Ecto neural progenitor cell (in vitro differentiated cells): ENCODE results near the gene PCAT6.
"Not testable (repeated sequence)": the region's sequence is repeated elsewhere in the genome, so short reads cannot be mapped to it uniquely, and the experiment has no call there.

Experiments used
- DNase-seq: peaks from one replicate; pipeline ENCODE4 v3.0.0-alpha.2; 2018; ENCODE audit warnings: low spot score

PCAT6 gene

DNA sequence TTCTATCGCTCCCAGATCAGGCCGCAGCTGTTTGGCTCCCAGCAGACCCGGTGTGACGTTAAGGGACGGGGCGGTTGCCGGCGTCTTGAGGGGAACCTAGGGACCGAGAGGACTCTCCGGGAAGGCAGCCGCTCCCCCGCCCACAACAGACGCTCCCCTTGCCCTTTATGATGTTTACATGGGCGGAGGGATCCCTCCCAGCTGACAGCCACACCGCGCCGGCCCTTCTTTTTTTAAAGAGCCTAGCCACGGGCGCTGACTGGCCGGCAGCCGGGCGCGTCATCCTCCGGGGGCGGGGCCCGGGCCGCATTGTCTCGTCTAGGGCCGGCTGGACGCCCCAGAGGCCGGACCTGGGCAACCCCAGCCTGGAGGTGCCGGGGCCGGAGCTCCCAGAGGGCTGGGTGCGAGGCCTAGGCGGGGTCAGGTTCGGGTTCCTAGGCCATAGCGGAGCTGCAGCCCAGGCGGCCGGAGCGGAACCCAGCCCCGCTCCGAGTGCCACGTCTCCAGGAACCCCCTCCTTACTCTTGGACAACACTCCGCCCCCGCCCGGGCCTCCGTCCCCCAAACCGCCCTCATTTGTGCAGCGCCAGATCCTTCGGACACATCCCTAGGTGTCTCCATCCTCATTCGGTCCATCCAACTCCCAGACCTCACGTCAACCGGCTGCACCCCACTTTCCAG, at the start of gene PCAT6:
Gene PCAT6 (plus strand): TSS at position 340 of the 681 bp plus-strand sequence.
- peak; percentile 96 for DNase-seq

GRCh38 chr1:202762019-202762418, 48.7 kb upstream of the PCAT6 start:
- DNase-seq = no peak

DNA sequence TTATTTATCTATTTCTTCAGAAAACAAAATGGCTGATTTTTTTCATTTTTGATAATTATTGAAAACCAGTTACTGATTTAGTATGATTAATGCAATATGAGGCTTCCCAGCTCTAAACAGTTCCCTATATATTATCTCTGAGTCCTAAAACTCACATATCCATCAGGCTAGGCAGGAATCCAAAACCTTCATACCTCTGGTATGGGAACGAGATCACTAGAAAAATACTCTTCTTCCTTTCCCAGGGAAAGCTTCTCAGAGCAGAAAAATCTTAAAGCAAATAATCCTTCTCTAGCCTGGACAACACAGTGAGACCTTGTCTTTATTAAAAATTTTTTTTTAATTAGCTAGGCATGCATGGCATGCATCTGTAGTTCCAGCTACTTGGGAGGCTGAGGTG, 45.0 kb upstream of the PCAT6 start:
- no peak for DNase-seq

DNA sequence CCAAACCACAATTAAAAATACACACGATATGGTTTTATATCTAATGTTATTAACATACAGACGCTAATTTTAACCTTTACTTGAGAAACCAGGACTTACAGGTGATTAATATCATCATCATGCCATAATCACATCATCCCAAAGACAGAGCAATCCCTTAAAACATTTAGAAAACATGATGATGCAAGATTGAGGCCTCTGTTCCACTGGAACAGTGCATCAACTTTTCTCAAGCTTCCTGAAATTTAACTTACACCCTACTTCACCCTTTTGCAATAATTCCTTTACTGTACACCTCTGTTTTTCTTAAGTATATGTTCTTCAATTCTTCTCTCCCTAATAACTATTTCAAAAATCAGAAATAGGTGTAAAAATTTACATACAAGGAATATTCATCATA, 40.6 kb upstream of the PCAT6 start:
- DNase-seq = no peak

- DNase-seq = no peak
Observed at GRCh38 chr1:202781180-202781579, 29.6 kb upstream of the PCAT6 start.

GRCh38 chr1:202786804-202787203, 23.9 kb upstream of the PCAT6 start:
- DNase-seq = no peak

GRCh38 chr1:202788800-202789199, 22.0 kb upstream of the PCAT6 start:
- DNase-seq = no peak

- no peak for DNase-seq
Observed at GRCh38 chr1:202791077-202791747, 19.5 kb upstream of the PCAT6 start.

- no peak for DNase-seq
Observed at GRCh38 chr1:202794051-202794740, 16.6 kb upstream of the PCAT6 start.

- not testable (repeated sequence) for DNase-seq
Observed at GRCh38 chr1:202794931-202795330, 15.8 kb upstream of the PCAT6 start.

DNA sequence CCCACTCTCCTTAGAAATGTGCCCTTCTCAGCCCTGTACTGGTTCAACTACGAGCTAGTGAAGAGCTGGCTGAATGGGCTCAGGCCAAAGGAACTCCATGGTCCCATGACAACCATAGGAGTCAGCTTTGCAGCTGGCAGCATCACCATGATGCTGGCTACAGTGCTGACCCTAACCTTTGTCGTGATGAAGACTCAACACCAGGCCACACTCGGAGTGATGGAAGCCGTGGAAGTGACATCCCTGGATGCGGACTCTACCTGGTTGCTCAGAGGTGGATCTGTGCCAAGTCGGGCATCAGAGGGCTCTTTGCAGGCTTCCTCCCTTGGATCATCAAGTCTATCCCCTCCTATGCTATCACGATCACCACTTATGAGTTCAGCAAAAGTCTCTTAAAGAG, 14.1 kb upstream of the PCAT6 start:
- DNase-seq = no peak

GRCh38 chr1:202798260-202798659, 12.5 kb upstream of the PCAT6 start:
- no peak for DNase-seq

- no peak for DNase-seq
Observed at GRCh38 chr1:202798792-202799331, 11.9 kb upstream of the PCAT6 start.

DNA sequence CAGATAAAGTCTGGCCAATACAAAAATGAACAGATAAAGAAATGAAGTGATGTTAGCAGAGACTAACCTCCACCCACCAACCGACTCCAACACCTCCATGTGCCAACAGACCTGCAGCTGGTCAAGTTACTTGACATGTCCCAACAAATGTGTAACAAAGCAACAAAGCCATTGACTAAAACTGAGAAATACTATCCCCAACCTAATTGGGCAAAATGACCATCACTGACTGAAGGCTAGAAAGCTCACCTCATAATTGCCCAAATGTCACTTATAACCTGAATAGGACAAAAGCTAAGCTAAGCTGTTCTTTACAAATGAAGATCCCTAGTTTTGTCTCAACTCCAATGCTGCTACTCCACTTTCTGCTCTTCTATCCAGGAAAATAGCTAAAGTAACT, 10.0 kb upstream of the PCAT6 start:
- DNase-seq = no peak

DNA sequence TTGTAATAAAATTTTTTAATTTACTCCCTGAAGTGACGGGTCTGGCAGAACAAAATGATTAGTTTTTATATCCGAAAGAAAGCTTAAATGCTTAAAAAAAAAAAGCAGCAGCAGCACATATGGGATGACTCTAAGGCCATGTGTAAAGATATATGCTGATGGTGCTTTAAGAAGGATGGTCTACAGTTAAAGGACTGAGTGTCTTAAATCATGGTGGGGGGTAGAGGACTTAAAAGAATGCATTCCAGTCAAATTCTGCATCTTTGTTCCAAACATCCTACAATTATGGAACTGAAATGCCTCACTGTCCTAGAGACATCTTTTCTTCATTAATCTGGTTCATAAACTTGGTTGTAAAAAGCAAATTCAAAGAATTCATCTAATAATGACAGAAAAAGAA, 9.6 kb upstream of the PCAT6 start:
- DNase-seq = no peak

DNA sequence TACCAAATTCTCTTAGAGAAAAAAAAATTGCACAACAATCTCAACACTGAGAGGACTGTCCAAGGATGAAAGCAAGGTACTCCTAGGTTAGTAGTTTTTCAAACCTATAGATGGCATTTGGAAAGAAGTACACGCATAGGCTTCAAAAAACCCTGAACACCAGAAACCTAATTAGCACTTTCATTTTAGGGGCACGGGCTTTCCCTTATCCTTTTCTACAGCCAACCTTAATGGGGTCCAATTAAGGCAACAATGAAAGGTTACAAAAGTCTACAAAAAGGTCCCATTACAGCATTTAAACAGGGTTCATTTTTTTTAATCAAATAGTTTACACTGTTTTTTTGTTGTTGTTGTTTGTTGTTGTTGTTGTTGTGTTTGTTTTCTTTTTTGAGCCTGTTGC, 8.7 kb upstream of the PCAT6 start:
- no peak for DNase-seq

DNA sequence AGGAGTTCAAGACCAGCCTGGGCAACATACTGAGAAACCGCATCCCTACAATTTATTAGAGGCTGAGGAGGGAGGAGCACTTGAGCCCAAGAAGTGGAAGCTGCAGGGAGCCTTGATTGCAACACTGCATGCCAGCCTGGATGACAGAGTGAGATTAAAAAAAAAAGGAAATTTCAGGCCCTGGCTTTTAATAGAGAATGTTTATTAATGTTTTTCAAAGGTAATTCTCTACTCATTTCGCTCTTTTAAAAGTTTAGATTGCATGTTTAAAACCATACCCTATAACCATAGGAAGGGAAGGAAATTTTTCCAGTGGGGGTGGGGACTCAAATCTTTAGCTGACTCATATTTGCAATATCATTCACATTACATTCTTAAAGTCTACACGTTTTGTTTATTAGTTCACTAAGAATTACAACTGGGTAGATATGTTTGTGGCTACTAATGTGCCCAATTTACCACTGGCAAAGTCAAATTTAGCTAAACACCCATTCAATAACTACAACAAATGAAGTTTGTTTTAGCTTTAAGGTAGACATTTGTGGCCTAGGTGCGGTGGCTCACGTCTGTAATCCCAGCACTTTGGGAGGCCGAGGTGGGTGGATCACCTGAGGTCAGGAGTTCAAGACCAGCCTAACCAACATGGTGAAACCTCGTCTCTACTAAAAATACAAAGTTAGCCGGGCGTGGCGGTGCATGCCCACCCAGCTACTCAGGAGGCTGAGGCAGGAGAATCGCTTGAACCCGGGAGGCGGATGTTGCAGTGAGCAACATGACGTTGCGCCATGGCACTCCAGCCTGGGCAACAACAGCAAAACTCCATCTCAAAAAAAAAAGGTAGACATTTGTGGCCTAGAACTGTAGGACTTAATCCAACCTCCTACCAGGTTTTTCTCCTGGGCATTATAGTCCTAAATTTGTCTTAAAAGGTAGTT, 7.5 kb upstream of the PCAT6 start:
- peak; percentile 31 for DNase-seq

GRCh38 chr1:202804126-202804525, 6.6 kb upstream of the PCAT6 start:
- DNase-seq = no peak

GRCh38 chr1:202805886-202806844, 4.6 kb upstream of the PCAT6 start:
- DNase-seq = no peak

GRCh38 chr1:202806845-202807450, 3.8 kb upstream of the PCAT6 start:
- DNase-seq = peak; percentile 58
